ENCODE data around the gene LAMTOR3.

Gene LAMTOR3

GRCh38 chr4:99828477-99828876, 65.8 kb downstream of the LAMTOR3 start:
- no peak for DNase-seq
